IgD-negative memory B cell (primary cell): ENCODE results near the gene HAGHL. TPM values are rescaled to one million over a fixed set of nuclear protein-coding genes. Genes with fewer than 3 reads are reported as not detected.
A peak's percentile ranks its signal among the peaks of the same experiment; 100 is the strongest.
"Not testable (repeated sequence)": the region's sequence is repeated elsewhere in the genome, so short reads cannot be mapped to it uniquely, and the experiment has no call there.

Experiments
- H3K27ac Mint-ChIP-seq, 3 donors: one replicate each; pipeline ENCODE4 v1.8.0; 2020 to 2022; ENCODE audit warnings: mild to moderate bottlenecking in 3 of 3, mixed read lengths in 3 of 3, moderate library complexity in 1 of 3
- H3K27me3 Mint-ChIP-seq: one replicate; pipeline ENCODE4 v1.8.0; 2021; ENCODE audit warnings: mixed read lengths
- H3K36me3 Mint-ChIP-seq: one replicate; pipeline ENCODE4 v1.8.0; 2020; ENCODE audit warnings: mild to moderate bottlenecking, mixed read lengths
- H3K4me1 Mint-ChIP-seq, 3 donors: one replicate each; pipeline ENCODE4 v1.8.0; 2020 to 2022; ENCODE audit warnings: mixed read lengths in 3 of 3, mild to moderate bottlenecking in 1 of 3
- H3K4me3 Mint-ChIP-seq, 4 donors: one replicate each; pipeline ENCODE4 v1.8.0; 2020 to 2022; ENCODE audit warnings: mild to moderate bottlenecking in 4 of 4, mixed read lengths in 4 of 4, moderate library complexity in 3 of 4
- H3K9me3 Mint-ChIP-seq, 3 donors: one replicate each; pipeline ENCODE4 v1.8.0; 2020 to 2021; ENCODE audit warnings: mixed read lengths in 3 of 3, mild to moderate bottlenecking in 1 of 3
- polyA plus RNA-seq: library from polyadenylated mRNA; unstranded; fragments of 300-500 nt; fragmentation: Illumina TruSeq; gene quantifications from one replicate; pipeline ENCODE4 v1.2.3, GENCODE V29; 2021

The HAGHL gene
- polyA plus RNA-seq, 1 donor from 2014 or later = 10.0 TPM

DNA sequence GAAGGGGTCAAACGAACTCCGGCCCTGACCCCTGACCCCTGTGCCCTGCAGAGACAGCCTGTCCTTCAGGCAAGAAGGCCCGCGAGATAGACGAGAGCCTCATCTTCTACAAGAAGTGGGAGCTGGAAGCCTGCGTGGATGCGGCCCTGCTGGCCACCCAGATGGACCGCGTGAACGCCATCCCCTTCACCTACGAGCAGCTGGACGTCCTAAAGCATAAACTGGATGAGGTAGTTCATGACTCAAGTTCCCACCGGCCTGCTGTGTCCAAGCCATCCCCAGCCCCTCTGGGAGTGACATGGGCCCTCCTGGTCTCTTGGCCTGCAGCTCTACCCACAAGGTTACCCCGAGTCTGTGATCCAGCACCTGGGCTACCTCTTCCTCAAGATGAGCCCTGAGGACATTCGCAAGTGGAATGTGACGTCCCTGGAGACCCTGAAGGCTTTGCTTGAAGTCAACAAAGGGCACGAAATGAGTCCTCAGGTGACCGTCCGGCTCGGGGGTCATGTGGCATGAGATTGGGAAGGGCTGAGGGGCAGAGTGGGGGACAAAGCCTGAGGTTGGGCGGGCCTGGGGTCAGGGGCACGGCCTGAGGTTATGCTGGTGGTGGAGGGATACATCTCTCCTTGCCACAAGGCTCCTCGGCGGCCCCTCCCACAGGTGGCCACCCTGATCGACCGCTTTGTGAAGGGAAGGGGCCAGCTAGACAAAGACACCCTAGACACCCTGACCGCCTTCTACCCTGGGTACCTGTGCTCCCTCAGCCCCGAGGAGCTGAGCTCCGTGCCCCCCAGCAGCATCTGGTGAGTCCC lies 39.3 kb downstream of the HAGHL start:
- H3K27ac Mint-ChIP-seq = no peak overlapping the region
- H3K9me3 Mint-ChIP-seq = no peaks in the 10 kb centered on the region
- no peak overlapping the region for H3K4me3 Mint-ChIP-seq
- peaks cover 2% of the 10 kb centered on the region for H3K27me3 Mint-ChIP-seq
- H3K4me1 Mint-ChIP-seq = no peaks in the 10 kb centered on the region
- H3K36me3 Mint-ChIP-seq = no peaks in the 10 kb centered on the region

DNA sequence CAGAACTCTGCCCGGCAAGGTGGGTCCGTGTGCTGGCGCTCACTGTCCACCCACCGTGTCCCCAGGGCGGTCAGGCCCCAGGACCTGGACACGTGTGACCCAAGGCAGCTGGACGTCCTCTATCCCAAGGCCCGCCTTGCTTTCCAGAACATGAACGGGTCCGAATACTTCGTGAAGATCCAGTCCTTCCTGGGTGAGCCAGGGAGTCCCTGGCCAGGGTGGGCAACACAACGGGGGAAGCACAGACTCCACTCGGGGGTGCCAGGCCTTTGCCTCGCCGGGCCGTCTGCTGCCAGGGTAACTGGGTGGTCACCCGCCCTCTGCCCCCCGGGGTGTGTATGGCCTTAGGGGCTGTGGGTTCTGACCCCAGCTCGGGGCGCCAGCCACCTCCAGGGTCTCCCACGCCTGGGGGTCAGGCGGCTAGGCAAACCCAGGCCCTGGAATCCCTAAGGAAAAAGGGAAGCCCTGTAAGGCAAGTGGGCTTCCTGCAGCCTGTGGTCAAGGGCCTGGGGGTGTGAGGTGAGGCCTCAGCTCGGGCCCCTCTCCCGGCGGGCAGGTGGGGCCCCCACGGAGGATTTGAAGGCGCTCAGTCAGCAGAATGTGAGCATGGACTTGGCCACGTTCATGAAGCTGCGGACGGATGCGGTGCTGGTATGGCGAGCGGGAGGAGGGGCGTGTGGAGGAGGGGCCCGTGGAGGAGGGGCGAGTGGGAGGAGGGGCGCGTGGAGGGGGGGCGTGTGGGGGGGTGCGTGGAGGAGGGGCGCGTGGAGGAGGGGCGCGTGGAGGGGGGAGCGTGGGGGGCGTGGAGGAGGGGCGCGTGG lies 40.1 kb downstream of the HAGHL start:
- Mint-ChIP-seq H3K9me3 (no peaks in the 10 kb centered on the region), H3K27ac (no peak overlapping the region), H3K4me3 (no peak overlapping the region), H3K36me3 (no peaks in the 10 kb centered on the region), H3K4me1 (no peaks in the 10 kb centered on the region), H3K27me3 (peaks cover 2% of the 10 kb centered on the region)

DNA sequence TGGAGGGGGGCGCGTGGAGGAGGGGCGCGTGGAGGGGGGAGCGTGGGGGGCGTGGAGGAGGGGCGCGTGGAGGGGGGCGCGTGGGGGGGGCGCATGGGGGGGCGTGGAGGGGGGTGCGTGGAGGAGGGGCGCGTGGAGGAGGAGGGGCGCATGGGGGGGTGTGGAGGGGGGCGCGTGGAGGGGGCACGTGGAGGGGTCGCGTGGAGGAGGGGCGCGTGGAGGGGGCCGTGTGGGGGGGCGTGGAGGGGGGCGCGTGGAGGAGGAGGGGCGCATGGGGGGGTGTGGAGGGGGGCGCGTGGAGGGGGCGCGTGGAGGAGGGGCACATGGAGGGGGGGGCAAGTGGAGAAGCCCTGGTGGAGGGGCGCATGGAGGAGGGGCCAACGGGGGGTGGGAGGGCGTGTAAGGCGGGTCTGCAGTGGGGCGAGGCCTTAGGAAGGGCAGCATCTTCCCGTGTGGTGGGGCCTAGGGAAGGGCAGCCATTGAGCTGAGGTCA lies 40.9 kb downstream of the HAGHL start:
- Mint-ChIP-seq H3K4me3 (no peak overlapping the region), H3K4me1 (no peaks in the 10 kb centered on the region), H3K36me3 (no peaks in the 10 kb centered on the region), H3K9me3 (no peaks in the 10 kb centered on the region), H3K27ac (no peak overlapping the region), H3K27me3 (peaks cover 2% of the 10 kb centered on the region)

DNA sequence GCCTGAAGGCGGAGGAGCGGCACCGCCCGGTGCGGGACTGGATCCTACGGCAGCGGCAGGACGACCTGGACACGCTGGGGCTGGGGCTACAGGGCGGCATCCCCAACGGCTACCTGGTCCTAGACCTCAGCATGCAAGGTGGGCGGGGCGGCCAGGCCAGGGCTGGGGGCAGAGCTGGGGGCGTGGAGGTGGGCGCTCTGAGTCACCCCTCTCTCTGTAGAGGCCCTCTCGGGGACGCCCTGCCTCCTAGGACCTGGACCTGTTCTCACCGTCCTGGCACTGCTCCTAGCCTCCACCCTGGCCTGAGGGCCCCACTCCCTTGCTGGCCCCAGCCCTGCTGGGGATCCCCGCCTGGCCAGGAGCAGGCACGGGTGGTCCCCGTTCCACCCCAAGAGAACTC lies 41.5 kb downstream of the HAGHL start:
- Mint-ChIP-seq H3K4me3 (no peak overlapping the region), H3K27me3 (peaks cover 2% of the 10 kb centered on the region), H3K9me3 (no peaks in the 10 kb centered on the region), H3K36me3 (no peaks in the 10 kb centered on the region), H3K27ac (no peak overlapping the region), H3K4me1 (no peaks in the 10 kb centered on the region)

DNA sequence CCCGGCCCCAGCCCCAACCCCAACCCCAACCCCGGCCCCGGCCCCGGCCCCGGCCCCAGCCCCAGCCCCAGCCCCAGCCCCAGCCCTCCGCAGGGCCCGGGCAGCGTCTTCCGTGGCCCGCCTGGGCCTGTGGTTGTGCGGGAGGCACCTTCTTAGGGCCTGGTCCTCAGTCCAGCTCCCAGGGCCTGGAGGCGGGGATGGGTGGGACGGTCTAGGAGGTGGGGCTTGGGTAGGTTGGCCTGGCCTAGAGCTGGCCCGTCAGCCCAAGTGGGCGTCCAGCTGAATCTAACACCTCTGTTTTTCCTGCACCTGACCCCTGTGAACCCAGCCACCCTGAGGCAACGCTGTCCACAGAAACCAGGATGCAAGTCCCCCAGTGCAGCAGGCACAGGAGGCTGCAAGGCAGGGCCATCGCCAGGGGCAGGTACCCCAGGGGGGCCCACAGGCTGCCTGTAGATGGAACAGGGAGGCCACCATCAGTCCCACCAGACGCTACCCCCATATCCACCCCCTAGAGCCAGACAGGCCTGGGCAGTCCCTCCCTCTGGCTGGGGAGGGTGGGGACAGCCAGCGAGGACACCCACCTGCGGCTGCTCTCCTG lies 42.4 kb downstream of the HAGHL start:
- Mint-ChIP-seq H3K27me3 (no peaks in the 10 kb centered on the region), H3K4me3 (no peak overlapping the region), H3K27ac (no peak overlapping the region), H3K36me3 (no peaks in the 10 kb centered on the region), H3K9me3 (no peaks in the 10 kb centered on the region), H3K4me1 (no peaks in the 10 kb centered on the region)

DNA sequence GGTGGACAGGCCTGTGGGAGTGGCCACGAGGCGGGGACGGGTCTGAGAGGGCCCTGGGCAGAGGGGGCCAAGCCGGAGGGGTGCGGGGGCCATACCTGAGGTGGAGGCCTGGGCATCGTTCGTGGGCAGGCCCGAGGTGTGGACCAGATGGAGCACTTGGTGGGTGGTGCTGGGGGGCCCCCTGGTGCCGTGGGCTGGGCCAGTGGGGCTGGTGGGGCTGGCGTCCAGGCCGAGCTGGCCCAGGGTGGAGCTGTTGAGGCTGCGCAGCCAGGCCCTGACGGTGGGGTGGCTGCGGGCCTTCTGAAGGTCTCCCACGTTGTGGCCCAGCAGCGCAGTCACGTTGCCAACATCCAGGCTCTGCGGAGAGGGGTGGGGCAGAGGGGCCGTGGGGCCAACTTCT lies 43.0 kb downstream of the HAGHL start:
- Mint-ChIP-seq H3K4me1 (no peaks in the 10 kb centered on the region), H3K27ac (no peak overlapping the region), H3K27me3 (no peaks in the 10 kb centered on the region), H3K9me3 (no peaks in the 10 kb centered on the region), H3K36me3 (no peaks in the 10 kb centered on the region), H3K4me3 (no peak overlapping the region)

DNA sequence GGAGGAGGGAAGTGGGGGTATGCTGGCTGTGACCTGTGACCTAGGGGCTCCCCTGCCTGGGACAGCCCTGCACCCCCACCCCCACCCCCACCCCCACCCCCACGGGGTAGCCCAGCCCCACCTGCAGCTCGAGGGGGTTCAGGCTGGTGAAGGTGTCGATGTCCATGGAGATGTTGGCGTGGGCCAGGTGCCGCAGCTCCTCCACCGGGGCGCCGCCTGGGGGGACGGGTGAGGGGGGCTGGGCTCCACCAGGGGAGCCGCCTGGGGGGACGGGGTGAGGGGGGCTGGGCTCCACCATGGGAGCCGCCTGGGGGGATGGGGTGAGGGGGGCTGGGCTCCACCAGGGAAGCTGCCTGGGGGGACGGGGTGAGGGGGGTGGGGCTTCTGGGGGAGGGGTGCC lies 43.5 kb downstream of the HAGHL start:
- no peaks in the 10 kb centered on the region for H3K36me3 Mint-ChIP-seq

DNA sequence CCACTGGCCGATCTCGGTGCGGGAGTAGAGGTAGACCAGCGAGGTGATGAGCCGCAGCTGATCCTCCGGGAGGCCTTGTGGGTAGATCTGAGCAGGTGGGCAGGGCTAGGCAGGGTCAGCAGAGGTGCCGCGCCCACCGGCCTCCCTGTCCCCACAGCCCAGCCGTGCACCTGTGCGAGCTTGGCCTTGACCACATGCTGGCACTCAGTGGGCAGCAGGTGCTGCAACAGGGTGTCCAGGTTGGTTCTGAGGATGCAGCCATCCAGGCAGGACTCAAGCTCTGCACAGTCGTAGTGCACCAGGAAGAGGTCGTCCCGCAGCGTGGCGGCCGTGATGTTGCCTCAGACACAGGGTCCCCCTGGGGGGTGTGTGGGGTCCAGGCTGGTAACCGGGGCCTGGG lies 46.1 kb downstream of the HAGHL start:
- no peak overlapping the region for H3K27ac Mint-ChIP-seq
- peaks cover 6% of the 10 kb centered on the region for H3K27me3 Mint-ChIP-seq
- H3K4me3 Mint-ChIP-seq = no peak overlapping the region
- H3K36me3 Mint-ChIP-seq = no peaks in the 10 kb centered on the region
- no peaks in the 10 kb centered on the region for H3K9me3 Mint-ChIP-seq
- peaks cover 0 to 2% (median 0%) of the 10 kb centered on the region in 3 donors for H3K4me1 Mint-ChIP-seq

More for the DNA sequence above, 43.5 kb downstream of the HAGHL start:
- H3K27me3 Mint-ChIP-seq = no peaks in the 10 kb centered on the region
- H3K4me1 Mint-ChIP-seq = no peaks in the 10 kb centered on the region
- H3K27ac Mint-ChIP-seq = no peak overlapping the region
- H3K4me3 Mint-ChIP-seq = no peak overlapping the region
- no peaks in the 10 kb centered on the region for H3K9me3 Mint-ChIP-seq

DNA sequence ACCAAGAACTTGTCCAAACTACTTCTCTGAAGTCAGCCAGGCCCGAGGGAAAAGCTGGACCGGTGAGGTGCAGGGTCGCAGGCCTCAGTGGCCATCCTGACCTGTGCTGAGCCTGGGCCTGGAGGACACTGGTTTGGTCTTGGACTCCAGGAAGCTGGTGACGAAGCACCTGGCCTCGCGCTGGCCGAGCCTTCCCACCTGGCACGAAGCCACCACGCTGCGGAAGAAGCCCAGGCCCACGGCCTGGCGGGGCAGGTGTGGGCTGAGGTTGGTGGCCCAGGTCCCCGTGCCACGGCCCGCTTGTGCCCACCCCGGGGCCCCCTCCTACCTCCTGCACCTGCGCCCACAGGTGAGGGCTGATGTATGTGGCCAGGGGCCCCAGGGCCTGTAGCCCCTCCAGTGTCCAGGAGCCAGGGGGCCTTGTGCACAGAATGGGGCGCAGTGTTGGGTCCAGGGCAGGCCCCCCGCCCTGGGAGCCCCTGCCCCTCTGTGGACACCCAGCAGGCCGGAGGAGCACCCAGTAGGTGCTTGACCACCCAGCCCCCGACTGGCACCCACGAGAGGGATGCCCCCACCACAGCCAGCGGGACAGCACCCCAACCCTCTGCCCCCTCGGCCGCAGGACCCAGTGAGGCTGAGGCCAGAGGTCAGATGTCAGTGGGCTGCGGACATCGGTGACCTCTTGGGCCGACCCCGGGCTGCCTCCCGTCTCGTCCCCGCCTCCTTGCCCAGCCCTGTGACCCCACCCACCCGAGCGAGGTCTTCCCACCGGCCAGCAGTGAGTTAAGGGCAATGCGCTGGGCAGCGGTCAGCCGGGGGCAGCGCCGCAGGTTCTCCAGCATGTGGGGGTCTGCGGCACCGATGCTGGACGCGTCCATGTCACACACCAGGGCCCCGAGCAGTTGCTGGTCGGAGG lies 47.4 kb downstream of the HAGHL start:
- H3K36me3 Mint-ChIP-seq = no peaks in the 10 kb centered on the region
- H3K27me3 Mint-ChIP-seq = peaks cover 7% of the 10 kb centered on the region
- H3K9me3 Mint-ChIP-seq = no peaks in the 10 kb centered on the region
- H3K27ac Mint-ChIP-seq = no peak overlapping the region
- no peak overlapping the region for H3K4me3 Mint-ChIP-seq
- peaks cover 0 to 2% (median 0%) of the 10 kb centered on the region in 3 donors for H3K4me1 Mint-ChIP-seq

DNA sequence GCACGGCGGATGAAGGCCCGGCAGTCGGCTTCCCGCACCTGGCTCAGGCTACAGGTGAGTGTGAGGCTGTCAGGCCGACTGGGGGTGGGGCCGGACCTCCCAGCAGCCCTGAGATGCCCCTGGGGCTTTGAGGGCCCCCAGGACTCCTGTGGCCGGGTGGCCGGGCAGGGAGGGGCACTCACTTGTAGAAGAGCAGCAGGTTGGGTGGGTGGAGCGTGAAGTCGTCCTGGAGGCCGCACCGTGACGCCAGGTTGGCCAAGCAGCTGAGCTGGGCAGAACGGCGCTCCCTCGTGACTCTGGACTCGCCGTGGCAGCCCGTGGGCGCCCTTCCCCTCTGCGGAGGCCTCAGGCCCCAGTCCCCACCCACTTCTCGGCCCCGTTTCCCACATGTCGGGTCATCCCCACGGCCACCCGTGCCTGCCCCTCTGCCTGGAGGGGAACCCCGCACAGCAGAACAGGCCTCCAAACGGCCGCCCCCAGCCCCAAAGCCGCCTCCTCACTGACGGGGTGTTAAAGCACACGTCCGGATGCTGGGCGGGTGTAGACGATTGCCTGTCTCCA lies 48.4 kb downstream of the HAGHL start:
- peaks cover 7% of the 10 kb centered on the region for H3K27me3 Mint-ChIP-seq
- no peaks in the 10 kb centered on the region for H3K9me3 Mint-ChIP-seq
- H3K36me3 Mint-ChIP-seq = no peaks in the 10 kb centered on the region
- H3K4me1 Mint-ChIP-seq = peaks cover 0 to 2% (median 0%) of the 10 kb centered on the region in 3 donors
- H3K27ac Mint-ChIP-seq = no peak overlapping the region
- no peak overlapping the region for H3K4me3 Mint-ChIP-seq

DNA sequence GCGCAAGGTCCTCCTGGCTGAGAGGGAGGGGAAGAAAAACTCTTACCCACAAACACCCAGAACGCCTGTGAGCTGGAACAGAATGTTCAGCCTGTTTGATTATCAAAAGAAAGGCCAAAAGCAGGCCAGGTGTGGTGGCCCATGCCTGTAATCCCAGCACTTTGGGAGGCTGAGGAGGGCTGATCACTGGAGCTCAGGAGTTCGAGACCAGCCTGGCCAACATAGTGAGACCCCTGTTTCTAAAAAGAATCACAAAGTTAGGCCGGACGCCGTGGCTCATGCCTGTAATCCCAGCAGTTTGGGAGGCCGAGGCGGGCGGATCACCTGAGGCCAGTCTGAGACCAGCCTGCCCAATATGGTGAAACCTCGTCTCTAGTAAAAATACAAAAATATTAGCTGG lies 49.4 kb downstream of the HAGHL start:
- H3K9me3 Mint-ChIP-seq, H3K4me1 Mint-ChIP-seq, H3K36me3 Mint-ChIP-seq, H3K27me3 Mint-ChIP-seq, H3K27ac Mint-ChIP-seq, H3K4me3 Mint-ChIP-seq: not testable (repeated sequence)

DNA sequence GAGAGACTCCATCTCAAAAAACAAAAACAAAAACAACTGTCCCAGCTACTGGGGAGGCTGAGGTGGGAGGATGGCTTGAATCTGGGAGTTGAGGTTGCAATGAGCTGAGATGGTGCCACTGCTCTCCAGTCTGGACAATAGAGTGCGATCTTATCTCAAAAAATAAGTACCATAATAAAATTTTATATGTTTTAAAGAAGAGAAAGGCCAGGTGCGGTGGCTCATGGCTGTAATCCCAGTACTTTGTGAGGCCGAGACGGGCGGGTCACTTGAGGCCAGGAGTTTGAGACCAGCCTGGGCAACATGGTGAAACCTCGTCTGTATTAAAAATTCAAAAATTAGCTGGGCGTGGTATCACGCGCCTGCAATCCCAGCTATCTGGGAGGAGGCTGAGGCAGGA lies 49.9 kb downstream of the HAGHL start:
- Mint-ChIP-seq H3K27me3 (peaks cover 9% of the 10 kb centered on the region), H3K36me3 (no peaks in the 10 kb centered on the region), H3K4me1 (peaks cover 0 to 2% (median 0%) of the 10 kb centered on the region in 3 donors), H3K4me3 (no peak overlapping the region), H3K9me3 (no peaks in the 10 kb centered on the region), H3K27ac (no peak overlapping the region)

DNA sequence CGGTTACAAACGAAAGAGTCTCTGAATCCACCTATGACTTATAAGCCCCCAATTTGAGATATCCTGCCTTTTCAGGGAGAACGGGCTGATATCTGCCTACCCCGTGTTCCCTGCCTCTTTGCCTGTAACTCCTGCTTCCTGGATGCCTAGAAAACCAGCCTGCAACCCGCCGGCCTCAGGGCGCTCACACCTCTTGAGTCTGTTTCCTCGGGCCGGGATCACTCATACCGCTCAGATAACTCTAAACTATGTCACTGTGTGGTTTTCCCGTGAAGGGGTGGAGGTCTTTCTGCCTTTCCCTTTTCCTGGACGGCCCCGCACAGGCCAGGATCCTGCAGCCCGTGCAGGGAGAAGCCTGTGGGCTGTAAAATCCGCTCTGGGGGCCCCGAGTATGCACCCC lies 50.9 kb downstream of the HAGHL start:
- no peaks in the 10 kb centered on the region for H3K36me3 Mint-ChIP-seq
- H3K27ac Mint-ChIP-seq = no peak overlapping the region
- H3K4me1 Mint-ChIP-seq = peaks cover 0 to 2% (median 0%) of the 10 kb centered on the region in 3 donors
- H3K4me3 Mint-ChIP-seq = peak overlapping the region in 1 of 4 donors; percentile 78
- H3K27me3 Mint-ChIP-seq = peaks cover 9% of the 10 kb centered on the region
- no peaks in the 10 kb centered on the region for H3K9me3 Mint-ChIP-seq

DNA sequence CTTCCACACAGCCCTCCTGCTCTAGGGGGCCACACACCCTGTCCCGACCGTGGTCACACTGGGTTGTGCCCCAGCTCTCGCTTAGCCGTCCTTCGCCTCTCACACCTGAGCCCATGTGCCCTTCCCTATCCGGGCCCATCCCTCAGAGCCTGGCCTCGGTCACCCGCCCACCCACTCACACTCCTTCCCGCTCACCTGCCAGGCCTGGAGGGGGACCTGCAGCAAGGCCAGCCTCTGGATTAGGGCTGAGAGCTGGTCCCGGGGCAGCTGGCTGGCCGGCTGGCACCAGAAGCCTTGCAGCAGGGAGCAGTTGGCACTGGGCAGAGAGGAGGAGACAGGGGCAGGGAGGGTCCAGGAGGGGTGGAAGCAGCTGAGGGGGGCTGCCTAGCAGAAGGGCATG lies 51.5 kb downstream of the HAGHL start:
- no peak overlapping the region for H3K27ac Mint-ChIP-seq
- H3K9me3 Mint-ChIP-seq = no peaks in the 10 kb centered on the region
- peaks cover 9% of the 10 kb centered on the region for H3K27me3 Mint-ChIP-seq
- peaks cover 0 to 2% (median 0%) of the 10 kb centered on the region in 3 donors for H3K4me1 Mint-ChIP-seq
- H3K4me3 Mint-ChIP-seq = no peak overlapping the region
- H3K36me3 Mint-ChIP-seq = no peaks in the 10 kb centered on the region
